K562 (cell line): ENCODE results near the gene TRIM2. TPM values are rescaled to one million over a fixed set of nuclear protein-coding genes. Genes with fewer than 3 reads are reported as not detected.
A peak's percentile ranks its signal among the peaks of the same experiment; 100 is the strongest.

Source experiments
- ARHGAP35 ChIP-seq: fragments of 450-650 bp; IDR thresholded peaks from 2 replicates; pipeline ENCODE4 v1.6.1; 2018; ENCODE audit not compliant: partially characterized antibody
- C11orf30 ChIP-seq: fragments of 450-650 bp; IDR thresholded peaks from 2 replicates; pipeline ENCODE4 v1.6.1; 2016; ENCODE audit warnings: low read depth, mild to moderate bottlenecking
- CBFA2T2 ChIP-seq: fragments of 450-650 bp; conservative IDR thresholded peaks from 2 replicates; pipeline ENCODE4 v1.6.1; 2017; ENCODE audit warnings: mild to moderate bottlenecking
- KLF10 ChIP-seq: fragments of 250-450 bp; sonication (Bioruptor Pico); IDR thresholded peaks from 2 replicates; pipeline ENCODE4 v1.6.1; 2021; ENCODE audit warnings: matching md5 sums
- MAFG ChIP-seq: fragments of 450-650 bp; conservative IDR thresholded peaks from 2 replicates; pipeline ENCODE4 v1.6.1; 2016; ENCODE audit warnings: missing genetic modification characterization, missing compliant biosample characterization
- MAFK ChIP-seq: IDR thresholded peaks from 2 replicates; pipeline ENCODE4 v1.6.1; 2011; ENCODE audit warnings: low read length, improper control_type of control experiment
- OTX1 ChIP-seq: fragments of 450-650 bp; formaldehyde crosslinking; IDR thresholded peaks from 2 replicates; pipeline ENCODE4 v1.4.0; 2022; ENCODE audit warnings: mild to moderate bottlenecking
- SMAD4 ChIP-seq: fragments of 250-450 bp; sonication (Bioruptor Pico); conservative IDR thresholded peaks from 2 replicates; pipeline ENCODE4 v1.8.0; 2021; ENCODE audit warnings: inconsistent platforms, mild to moderate bottlenecking, moderate library complexity
- TBL1XR1 ChIP-seq, 2 experiments: IDR thresholded peaks; 2 replicates each; pipeline ENCODE4 v1.6.1; 2012; ENCODE audit warnings: improper control_type of control experiment in 2 of 2, low read length in 2 of 2, mild to moderate bottlenecking in 1 of 2
- XRCC4 ChIP-seq: IDR thresholded peaks from one replicate; pipeline ENCODE4 v1.6.1; 2011; ENCODE audit not compliant: insufficient read depth, insufficient read length; ENCODE audit errors: extremely low read depth
- polyA plus RNA-seq, 8 experiments: library from polyadenylated mRNA; depleted of rRNA in 4 of 8; stranded (reverse) in 5 of 8; unstranded in 3 of 8; fragments of >200 nt; fragmentation: Nextera tagmentation in 2 of 8; fragmentation: Illumina TruSeq in 1 of 8; extraction: Ambion mirVana in 2 of 8; extraction: Trizol in 1 of 8; gene quantifications; 2 replicates each; pipeline versions ENCODE4 v1.2.1 to v1.2.3, GENCODE V29; 2011 to 2014; ENCODE audit warnings: inconsistent platforms in 1 of 8, missing spikeins in 1 of 8
- total RNA-seq, 7 experiments: library from RNA; depleted of rRNA in 6 of 7; stranded (reverse); fragments of >200 nt in 6 of 7; fragmentation: Illumina TruSeq in 2 of 7; extraction: Trizol in 2 of 7; gene quantifications; 2 replicates each; pipeline versions ENCODE4 v1.2.1 to v1.2.3, GENCODE V29; 2011 to 2021; ENCODE audit warnings: low replicate concordance in 1 of 7
- TF ChIP-seq, protein P1 (sequence below): fragments of 450-650 bp; IDR thresholded peaks from 2 replicates; pipeline ENCODE4 v1.6.1; 2016; ENCODE audit warnings: mild to moderate bottlenecking, moderate library complexity
- TF ChIP-seq, protein P2 (sequence below): IDR thresholded peaks from 3 replicates; pipeline ENCODE4 v1.6.1; 2011; ENCODE audit warnings: borderline replicate concordance, mild to moderate bottlenecking, moderate library complexity; ENCODE audit not compliant: insufficient read length; ENCODE audit errors: extremely low read depth
- TF ChIP-seq, protein P3 (sequence below): sonication (generic); formaldehyde crosslinking; IDR thresholded peaks from 2 replicates; pipeline ENCODE4 v1.8.1; 2023; ENCODE audit warnings: mild to moderate bottlenecking, missing genetic modification reagents

Gene TRIM2
- total and polyA plus RNA-seq, 9 of the 15 experiments (the other 6 are each of a cell fraction or from before 2014, with no cell fraction given), result 0.01 to 0.41 (median 0.13) TPM; not detected in 1

DNA sequence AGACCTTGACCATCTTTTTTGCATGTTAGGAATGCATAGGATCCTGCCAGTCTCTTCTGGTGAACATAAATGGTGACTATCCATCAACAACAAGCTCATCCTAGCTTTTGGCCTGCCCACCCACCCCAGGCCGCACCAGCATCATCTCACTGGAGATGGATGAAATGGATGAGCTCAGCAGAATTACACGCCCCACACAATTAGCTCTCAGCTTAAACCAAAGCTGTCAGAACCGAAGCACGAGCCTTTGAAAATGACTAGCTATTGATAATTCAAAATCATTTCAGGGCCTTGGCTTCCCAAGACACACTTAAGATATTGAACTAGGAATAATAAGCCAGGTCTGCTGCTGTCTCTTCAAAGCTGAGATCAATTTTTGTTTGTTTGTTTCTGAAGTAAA is 77.8 kb downstream of the TRIM2 start (continued):
- TF ChIP-seq, protein P1, sequence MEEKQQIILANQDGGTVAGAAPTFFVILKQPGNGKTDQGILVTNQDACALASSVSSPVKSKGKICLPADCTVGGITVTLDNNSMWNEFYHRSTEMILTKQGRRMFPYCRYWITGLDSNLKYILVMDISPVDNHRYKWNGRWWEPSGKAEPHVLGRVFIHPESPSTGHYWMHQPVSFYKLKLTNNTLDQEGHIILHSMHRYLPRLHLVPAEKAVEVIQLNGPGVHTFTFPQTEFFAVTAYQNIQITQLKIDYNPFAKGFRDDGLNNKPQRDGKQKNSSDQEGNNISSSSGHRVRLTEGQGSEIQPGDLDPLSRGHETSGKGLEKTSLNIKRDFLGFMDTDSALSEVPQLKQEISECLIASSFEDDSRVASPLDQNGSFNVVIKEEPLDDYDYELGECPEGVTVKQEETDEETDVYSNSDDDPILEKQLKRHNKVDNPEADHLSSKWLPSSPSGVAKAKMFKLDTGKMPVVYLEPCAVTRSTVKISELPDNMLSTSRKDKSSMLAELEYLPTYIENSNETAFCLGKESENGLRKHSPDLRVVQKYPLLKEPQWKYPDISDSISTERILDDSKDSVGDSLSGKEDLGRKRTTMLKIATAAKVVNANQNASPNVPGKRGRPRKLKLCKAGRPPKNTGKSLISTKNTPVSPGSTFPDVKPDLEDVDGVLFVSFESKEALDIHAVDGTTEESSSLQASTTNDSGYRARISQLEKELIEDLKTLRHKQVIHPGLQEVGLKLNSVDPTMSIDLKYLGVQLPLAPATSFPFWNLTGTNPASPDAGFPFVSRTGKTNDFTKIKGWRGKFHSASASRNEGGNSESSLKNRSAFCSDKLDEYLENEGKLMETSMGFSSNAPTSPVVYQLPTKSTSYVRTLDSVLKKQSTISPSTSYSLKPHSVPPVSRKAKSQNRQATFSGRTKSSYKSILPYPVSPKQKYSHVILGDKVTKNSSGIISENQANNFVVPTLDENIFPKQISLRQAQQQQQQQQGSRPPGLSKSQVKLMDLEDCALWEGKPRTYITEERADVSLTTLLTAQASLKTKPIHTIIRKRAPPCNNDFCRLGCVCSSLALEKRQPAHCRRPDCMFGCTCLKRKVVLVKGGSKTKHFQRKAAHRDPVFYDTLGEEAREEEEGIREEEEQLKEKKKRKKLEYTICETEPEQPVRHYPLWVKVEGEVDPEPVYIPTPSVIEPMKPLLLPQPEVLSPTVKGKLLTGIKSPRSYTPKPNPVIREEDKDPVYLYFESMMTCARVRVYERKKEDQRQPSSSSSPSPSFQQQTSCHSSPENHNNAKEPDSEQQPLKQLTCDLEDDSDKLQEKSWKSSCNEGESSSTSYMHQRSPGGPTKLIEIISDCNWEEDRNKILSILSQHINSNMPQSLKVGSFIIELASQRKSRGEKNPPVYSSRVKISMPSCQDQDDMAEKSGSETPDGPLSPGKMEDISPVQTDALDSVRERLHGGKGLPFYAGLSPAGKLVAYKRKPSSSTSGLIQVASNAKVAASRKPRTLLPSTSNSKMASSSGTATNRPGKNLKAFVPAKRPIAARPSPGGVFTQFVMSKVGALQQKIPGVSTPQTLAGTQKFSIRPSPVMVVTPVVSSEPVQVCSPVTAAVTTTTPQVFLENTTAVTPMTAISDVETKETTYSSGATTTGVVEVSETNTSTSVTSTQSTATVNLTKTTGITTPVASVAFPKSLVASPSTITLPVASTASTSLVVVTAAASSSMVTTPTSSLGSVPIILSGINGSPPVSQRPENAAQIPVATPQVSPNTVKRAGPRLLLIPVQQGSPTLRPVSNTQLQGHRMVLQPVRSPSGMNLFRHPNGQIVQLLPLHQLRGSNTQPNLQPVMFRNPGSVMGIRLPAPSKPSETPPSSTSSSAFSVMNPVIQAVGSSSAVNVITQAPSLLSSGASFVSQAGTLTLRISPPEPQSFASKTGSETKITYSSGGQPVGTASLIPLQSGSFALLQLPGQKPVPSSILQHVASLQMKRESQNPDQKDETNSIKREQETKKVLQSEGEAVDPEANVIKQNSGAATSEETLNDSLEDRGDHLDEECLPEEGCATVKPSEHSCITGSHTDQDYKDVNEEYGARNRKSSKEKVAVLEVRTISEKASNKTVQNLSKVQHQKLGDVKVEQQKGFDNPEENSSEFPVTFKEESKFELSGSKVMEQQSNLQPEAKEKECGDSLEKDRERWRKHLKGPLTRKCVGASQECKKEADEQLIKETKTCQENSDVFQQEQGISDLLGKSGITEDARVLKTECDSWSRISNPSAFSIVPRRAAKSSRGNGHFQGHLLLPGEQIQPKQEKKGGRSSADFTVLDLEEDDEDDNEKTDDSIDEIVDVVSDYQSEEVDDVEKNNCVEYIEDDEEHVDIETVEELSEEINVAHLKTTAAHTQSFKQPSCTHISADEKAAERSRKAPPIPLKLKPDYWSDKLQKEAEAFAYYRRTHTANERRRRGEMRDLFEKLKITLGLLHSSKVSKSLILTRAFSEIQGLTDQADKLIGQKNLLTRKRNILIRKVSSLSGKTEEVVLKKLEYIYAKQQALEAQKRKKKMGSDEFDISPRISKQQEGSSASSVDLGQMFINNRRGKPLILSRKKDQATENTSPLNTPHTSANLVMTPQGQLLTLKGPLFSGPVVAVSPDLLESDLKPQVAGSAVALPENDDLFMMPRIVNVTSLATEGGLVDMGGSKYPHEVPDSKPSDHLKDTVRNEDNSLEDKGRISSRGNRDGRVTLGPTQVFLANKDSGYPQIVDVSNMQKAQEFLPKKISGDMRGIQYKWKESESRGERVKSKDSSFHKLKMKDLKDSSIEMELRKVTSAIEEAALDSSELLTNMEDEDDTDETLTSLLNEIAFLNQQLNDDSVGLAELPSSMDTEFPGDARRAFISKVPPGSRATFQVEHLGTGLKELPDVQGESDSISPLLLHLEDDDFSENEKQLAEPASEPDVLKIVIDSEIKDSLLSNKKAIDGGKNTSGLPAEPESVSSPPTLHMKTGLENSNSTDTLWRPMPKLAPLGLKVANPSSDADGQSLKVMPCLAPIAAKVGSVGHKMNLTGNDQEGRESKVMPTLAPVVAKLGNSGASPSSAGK, result no peak
- TF ChIP-seq, protein P2, sequence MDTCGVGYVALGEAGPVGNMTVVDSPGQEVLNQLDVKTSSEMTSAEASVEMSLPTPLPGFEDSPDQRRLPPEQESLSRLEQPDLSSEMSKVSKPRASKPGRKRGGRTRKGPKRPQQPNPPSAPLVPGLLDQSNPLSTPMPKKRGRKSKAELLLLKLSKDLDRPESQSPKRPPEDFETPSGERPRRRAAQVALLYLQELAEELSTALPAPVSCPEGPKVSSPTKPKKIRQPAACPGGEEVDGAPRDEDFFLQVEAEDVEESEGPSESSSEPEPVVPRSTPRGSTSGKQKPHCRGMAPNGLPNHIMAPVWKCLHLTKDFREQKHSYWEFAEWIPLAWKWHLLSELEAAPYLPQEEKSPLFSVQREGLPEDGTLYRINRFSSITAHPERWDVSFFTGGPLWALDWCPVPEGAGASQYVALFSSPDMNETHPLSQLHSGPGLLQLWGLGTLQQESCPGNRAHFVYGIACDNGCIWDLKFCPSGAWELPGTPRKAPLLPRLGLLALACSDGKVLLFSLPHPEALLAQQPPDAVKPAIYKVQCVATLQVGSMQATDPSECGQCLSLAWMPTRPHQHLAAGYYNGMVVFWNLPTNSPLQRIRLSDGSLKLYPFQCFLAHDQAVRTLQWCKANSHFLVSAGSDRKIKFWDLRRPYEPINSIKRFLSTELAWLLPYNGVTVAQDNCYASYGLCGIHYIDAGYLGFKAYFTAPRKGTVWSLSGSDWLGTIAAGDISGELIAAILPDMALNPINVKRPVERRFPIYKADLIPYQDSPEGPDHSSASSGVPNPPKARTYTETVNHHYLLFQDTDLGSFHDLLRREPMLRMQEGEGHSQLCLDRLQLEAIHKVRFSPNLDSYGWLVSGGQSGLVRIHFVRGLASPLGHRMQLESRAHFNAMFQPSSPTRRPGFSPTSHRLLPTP, result no peak
- TF ChIP-seq MAFK (no peak), SMAD4 (no peak), KLF10 (CRISPR knock-in tag) (no peak), XRCC4 (no peak), OTX1 (CRISPR knock-in tag) (no peak), CBFA2T2 (no peak), MAFG (tag) (0 out of 2 replicates have a peak, but pooled peaks have one; percentile 31), ARHGAP35 (no peak), TBL1XR1 (IDR thresholded peaks at IDR 0.05; ENCODE audit: low read length in 2 of 2) (no peak), C11orf30 (peak; percentile 30; the same call in 1 of the 2 replicates)
- TF ChIP-seq, protein P3, sequence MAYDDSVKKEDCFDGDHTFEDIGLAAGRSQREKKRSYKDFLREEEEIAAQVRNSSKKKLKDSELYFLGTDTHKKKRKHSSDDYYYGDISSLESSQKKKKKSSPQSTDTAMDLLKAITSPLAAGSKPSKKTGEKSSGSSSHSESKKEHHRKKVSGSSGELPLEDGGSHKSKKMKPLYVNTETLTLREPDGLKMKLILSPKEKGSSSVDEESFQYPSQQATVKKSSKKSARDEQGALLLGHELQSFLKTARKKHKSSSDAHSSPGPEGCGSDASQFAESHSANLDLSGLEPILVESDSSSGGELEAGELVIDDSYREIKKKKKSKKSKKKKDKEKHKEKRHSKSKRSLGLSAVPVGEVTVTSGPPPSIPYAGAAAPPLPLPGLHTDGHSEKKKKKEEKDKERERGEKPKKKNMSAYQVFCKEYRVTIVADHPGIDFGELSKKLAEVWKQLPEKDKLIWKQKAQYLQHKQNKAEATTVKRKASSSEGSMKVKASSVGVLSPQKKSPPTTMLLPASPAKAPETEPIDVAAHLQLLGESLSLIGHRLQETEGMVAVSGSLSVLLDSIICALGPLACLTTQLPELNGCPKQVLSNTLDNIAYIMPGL, result no peak
